ENCODE data around the gene ABCB11. TPM values are rescaled to one million over a fixed set of nuclear protein-coding genes. Genes with fewer than 3 reads are reported as not detected.

ABCB11 gene
- under 0.01 and 0.05 TPM in 2 replicates for total RNA-seq

DNA sequence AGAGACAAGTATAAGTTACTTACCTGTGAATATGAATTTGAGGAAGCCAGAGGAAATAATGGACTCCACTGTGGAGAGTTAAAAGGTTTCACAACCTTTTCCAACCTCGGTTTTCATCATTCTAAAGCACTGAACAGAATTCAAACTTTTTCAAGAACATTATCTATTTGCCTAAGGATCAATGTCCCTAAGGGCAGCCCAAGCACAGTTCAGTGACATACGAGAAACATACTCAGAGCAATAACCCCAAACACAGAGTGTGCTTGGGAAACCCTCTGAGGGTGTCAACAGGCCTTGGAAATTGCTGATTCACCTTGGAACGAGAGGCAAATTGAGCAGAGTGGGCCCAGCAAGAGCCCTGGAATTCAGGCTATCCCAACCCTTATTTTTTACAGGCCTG lies at the start of gene ABCB11:
Gene ABCB11 (minus strand): TSS at position 123 of the 400 bp plus-strand sequence. CDS start 13,199 bp downstream, outside the sequence.

DNA sequence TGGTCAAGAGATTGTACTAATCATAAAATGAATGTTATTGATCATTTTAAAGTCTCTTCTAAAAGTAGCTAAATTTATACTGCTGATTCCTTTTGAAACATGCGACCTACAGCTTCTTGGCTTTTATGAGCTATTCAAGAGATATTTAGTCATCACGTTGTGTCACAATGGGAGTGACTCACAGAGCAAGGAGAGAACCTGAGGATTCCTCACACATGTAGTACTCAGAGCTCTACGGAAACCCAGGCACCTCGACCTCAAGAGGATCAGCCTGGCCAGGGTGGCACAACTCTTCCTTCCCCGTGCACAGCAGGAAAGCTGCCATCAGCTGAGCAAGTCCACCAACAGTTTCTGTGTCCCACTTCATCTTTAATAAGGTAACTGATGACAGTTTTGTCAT lies 38.2 kb upstream of the ABCB11 start, which contains the start of gene DHRS9:
Gene DHRS9 (plus strand): TSS at position 223 of the 400 bp plus-strand sequence. CDS start 12,019 bp downstream, outside the sequence.

DNA sequence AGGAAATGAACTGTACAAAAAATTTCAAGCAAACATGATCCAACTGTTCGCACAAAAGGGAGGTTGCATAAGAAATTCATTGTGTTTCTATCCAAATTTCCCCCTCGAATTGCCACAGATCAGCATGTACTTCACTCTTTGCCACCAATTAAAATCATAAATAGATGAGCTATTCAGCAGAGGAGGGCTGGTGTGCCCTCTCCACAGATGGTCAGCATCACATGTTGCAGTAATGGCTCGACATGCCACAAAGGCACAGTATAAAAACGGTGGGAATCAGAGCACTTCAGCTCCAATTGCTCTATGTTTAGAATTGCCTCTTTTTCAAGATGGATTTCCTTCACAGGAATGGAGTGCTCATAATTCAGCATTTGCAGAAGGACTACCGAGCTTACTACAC lies 130.1 kb downstream of the ABCB11 start, which contains the start of gene G6PC2:
Gene G6PC2 (plus strand): TSS at position 289 of the 400 bp plus-strand sequence. CDS start 41 bp downstream, at position 330.

DNA sequence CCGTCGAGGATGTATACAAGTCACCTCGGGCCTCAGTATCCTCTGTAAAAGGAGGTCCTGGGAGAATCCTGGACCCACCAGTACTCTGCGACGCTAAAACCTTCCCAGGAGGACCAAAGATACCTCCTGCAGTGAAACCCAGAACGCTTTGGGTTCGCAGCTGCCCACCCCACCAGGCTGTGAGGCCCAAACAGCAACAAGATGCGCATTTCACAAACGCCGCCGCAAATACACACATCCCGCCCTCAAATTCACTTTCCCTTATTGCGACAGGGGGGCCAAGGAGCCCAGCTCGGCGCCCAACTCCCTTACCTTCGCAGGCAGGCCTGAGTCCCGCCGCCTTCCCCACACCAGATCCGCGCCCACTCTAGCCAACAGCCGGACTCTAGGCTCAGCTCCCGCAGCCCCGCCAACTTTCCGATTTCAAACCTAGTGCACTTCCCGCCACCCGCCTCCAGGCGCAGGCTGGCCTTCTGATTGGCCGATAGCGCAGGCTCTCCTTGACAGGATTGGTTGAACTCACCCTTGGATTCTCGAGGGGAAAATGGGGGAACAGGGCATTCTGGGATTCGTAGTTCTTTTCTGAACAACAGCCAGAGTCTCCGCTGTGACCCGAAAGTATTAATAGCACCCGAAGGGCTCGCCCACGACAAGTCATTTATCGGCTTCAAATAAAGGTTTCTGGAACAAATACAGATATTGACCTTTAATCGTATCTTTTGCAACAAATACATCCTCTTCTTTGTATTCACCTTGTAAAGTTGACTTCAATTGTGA lies 140.9 kb downstream of the ABCB11 start, which contains the start of gene SPC25:
Gene SPC25 (minus strand): TSS at position 425 of the 777 bp plus-strand sequence. CDS start 911 bp downstream, outside the sequence.

Other genes starting within 250 kb of the ABCB11 start
- gene NOSTRIN, start 228.7 kb downstream of the ABCB11 start, total RNA-seq, result 11.0 and 14.2 TPM in 2 replicates
- gene SPC25, start 140.9 kb downstream of the ABCB11 start, total RNA-seq, result 18.6 and 18.8 TPM in 2 replicates
- gene G6PC2, start 130.0 kb downstream of the ABCB11 start, total RNA-seq, result not detected in 2 replicates
- gene DHRS9, start 38.2 kb upstream of the ABCB11 start, total RNA-seq, result not detected in 2 replicates

Measured in mammary microvascular endothelial cell (primary cell).